ENCODE results near the gene HELLS.
"Not testable (repeated sequence)": the region's sequence is repeated elsewhere in the genome, so short reads cannot be mapped to it uniquely, and the experiment has no call there.

HELLS gene

GRCh38 chr10:94545391-94546048 lies at the start of gene HELLS:
Gene HELLS, plus strand, starts transcription at chr10:94545788. Its CDS starts 134 bp downstream, at chr10:94545922.
- peak in 52 of 56 donors; percentile 5 to 72 (median 42) for DNase-seq

DNA sequence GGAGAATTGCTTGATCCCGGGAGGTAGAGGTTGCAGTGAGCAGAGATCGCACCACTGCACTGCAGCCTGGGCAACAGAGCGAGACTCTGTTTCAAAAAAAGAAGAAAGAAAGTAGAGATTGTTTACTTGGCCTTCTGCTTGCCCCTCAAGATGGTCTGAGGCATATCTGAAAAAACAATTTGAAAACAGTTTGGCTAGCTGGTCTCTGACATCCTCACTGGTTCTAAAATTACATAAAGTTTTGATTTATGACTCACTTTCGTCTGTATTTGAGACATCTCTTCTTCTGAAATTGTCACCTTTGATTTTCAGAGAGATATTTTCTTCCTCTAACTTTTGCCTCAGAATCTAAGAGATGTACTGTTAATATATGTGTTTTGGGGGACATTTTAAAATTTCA lies 49.6 kb upstream of the HELLS start:
- no peak for DNase-seq

GRCh38 chr10:94496646-94497045 lies 48.9 kb upstream of the HELLS start:
- DNase-seq, result no peak

- no peak for DNase-seq
Observed at GRCh38 chr10:94500063-94500462, 45.5 kb upstream of the HELLS start.

GRCh38 chr10:94521276-94522250 lies 24.0 kb upstream of the HELLS start:
- no peak for DNase-seq

DNA sequence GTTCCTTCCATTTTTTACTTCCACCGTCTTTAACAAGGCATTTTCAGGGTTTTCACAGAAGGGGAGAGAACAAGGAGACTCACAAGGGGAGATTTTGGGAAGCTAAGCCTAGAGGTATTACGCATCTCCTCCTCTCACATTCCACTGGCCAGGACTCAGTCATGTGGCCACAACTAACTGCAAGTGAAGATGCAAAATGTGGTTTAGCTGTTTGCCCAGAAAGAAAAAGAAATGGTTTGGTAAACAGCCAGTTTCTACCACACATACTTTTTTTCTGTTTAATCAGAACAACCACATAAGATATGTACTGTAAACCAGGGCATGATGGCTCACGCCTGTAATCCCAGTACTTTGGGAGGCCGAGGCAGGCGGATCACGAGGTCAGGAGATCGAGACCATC lies 21.4 kb upstream of the HELLS start:
- DNase-seq, result no peak

DNA sequence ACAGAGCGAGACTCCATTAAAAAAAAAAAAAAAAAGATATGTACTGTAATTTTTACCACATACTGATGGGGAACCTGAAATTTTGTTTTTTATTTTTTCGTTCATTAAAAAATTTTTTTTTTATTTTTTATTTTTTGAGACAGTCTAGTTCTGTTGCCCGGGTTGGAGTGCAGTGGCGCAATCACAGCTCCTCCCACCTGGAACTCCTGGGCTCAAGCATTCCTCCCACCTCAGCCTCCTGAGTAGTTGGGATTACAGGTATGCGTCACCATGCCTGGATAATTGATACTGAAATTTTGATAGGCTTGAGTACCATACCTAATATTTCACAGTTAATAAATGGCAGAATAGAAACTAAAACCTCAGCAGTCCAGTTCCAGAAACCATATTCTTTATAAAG lies 20.9 kb upstream of the HELLS start:
- no peak for DNase-seq

- not testable (repeated sequence) for DNase-seq
Observed at GRCh38 chr10:94531550-94531949, 14.0 kb upstream of the HELLS start.

- no peak for DNase-seq
Observed at GRCh38 chr10:94533027-94533426, 12.6 kb upstream of the HELLS start.

GRCh38 chr10:94542282-94542681 lies 3.3 kb upstream of the HELLS start:
- DNase-seq, result not testable (repeated sequence)

DNA sequence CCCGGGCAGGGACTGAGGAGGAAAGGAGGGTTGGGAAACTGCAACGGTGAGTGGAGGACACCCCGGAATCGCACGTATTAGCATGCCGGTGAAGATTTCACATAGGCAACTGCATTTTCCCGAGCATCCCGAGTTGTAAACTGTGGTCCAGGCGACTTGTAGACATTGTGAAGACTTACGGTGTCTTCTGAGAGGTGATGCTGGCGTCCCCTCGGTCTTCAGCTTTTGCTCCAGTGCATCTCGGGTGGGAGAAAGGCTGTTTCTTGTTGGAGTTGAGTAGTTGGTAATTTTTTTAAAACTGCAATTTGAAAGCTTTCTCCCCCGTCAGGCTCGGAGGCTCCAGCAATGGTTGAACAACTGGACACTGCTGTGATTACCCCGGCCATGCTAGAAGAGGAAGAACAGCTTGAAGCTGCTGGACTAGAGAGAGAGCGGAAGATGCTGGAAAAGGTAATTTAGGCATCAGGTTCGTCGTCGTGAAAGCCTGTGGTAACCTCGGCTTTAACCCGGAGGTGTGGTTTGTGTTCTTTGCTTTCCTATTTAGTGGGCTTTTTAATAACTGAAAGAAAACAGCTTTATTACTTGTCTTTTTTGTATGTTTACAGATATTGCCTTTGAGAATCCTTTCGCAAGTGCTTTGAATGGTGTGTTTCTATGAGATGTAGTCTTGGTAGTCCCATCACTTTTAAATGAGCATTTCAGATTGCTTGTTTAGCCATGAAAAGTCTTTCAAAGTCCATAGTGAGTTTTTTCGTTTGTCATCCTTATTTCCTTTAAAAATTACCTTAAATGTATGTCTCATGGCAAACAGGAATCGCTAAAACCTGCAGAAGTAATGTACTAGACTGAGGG lies 687 bp downstream of the HELLS start:
- DNase-seq, result peak in 2 of 56 donors; percentile 19 to 27

DNA sequence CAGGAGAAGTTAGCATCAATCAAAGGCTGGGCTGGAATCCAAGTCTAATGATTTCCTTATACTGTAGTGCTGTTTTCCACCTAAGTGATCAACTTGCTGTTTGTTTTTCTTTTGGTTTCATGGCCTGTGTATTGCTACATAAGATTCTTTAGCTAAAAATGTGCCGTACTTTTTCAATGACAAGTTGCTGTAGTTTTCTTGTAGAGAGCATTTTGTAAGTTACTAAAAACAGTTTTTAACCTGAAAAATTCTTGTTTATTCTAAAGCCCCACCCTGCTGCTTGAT lies 1.3 kb downstream of the HELLS start:
- no peak for DNase-seq

DNA sequence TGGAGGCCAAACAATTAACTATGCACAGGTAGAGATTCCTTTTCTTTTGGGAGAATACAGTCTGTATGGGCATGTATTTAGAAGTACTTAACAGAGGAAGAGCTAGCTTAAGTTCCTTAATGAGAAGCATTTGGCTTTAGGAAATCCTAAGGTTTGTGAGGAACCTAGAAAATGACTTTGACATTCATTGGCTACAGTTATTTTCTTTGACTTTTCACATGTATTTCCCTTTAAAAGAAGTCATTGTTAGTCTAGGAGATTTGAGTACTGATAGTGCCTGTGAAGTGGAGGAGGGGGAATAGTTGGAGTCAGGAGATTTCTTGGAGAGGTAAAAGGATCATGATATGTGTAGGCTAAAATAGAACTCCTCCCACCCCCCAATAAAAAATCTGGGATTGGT lies 3.6 kb downstream of the HELLS start:
- DNase-seq, result no peak

GRCh38 chr10:94567714-94568307 lies 22.2 kb downstream of the HELLS start:
- DNase-seq, result not testable (repeated sequence)

DNA sequence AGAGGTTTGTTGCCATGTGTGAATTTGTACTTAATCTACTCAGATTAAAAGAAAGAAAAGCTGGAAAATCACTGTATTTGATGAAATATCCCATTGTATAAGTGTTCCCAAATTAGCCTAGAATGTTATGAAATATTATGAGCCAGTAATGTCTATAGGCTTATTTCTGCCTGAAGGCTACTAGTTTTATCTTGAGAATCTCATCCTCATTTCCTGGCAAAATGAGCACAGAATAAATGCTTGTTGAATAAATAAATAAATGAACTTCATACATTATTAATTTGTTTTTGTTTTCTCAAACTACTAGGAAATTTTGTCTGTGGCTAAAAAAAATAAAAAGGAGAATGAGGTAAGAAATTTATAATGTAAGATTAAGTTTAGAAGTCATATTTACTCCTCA lies 25.5 kb downstream of the HELLS start:
- no peak for DNase-seq

- DNase-seq, result no peak
Observed at GRCh38 chr10:94571528-94571927, 25.9 kb downstream of the HELLS start.

DNA sequence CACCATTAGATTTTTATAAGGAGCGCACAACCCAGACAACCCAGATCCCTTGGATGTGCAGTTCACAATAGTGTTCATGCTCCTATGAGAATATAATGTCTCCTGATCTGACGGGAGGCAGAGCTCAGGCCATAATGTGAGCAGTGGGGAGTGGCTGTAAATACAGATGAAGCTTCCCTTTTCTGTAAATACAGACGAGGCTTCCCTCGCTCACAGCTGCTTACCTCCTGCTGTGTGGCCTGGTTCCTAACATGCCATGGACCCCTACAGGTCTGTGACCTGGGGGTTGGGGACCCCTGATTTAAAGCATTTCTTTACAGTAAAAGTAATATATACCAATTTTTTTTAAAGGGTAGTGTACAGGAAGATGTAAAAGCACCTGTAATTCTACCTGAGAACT lies 33.2 kb downstream of the HELLS start:
- DNase-seq, result no peak

- no peak for DNase-seq
Observed at GRCh38 chr10:94583124-94583523, 37.5 kb downstream of the HELLS start.

GRCh38 chr10:94591461-94592205 lies 46.0 kb downstream of the HELLS start:
- DNase-seq, result no peak

DNA sequence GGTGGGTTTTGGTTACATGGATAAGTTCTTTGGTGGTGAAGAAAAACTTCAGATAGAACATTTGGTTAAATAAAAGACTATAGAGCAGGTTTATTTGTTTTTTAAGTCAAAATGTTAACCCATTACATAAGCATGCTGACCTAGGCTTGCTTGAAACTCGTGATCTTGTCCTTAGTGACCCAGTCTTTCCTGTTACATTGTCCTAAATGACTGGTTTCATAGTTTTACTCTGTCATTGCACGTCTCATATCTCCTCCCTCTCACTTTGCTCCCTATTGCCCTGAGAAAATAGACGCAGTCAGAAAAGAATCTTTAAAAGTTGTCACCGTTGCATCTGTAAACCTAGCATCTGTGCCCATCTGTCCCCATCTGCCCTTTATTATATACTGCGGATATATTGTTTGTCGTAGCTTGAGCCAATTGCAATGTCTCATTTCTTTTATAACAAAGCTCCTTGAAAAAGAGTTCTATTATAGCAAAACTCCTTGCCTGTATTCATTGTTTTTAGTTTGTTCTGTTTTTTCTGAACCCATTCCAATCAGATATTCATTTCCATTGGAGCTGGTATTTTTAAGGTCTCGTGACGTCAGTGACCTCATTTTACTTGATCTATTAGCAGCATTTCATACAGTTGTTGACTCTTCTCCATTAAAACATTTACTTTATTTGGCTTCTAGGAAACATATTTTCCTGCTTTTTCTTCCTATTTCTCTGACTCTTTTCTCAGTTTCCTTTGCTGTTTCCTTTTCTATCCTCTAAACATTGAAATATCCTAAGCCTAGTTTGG lies 57.3 kb downstream of the HELLS start:
- DNase-seq, result no peak
